Measurements from ENCODE around the gene PPM1H. TPM values are rescaled to one million over a fixed set of nuclear protein-coding genes. Genes with fewer than 3 reads are reported as not detected.

PPM1H gene
- total and polyA plus RNA-seq, 11 donors = 1.3 to 9.6 (median 4.9) TPM

GRCh38 chr12:62827855-62828254, 107.1 kb downstream of the PPM1H start:
- 60 to 88% (median 82%) methylated on average over 2 of the region's 2 CpGs for WGBS, 4 donors
- peak in 2 of 4 donors; percentile 24 to 57 for ATAC-seq

GRCh38 chr12:62827042-62827441, 107.9 kb downstream of the PPM1H start:
- 91 to 99% (median 97%) methylated on average over 2 of the region's 2 CpGs for WGBS, 4 donors
- peak in 1 of 12 donors; percentile 15 for TF ChIP-seq CTCF (IDR thresholded peaks at IDR 0.05)
- no peak for TF ChIP-seq POLR2A (IDR thresholded peaks at IDR 0.05)
- Histone ChIP-seq H3K27ac (no peak overlapping the region), H3K27me3 (no peaks in the 10 kb centered on the region), H3K4me1 (peaks cover 0 to 5% (median 0%) of the 10 kb centered on the region in 12 donors), H3K36me3 (peaks cover 0 to 4% (median 0%) of the 10 kb centered on the region in 9 donors), H3K9me3 (peaks cover 0 to 3% (median 0%) of the 10 kb centered on the region in 12 donors), H3K4me3 (no peak overlapping the region)
- ATAC-seq = no peak
- intact Hi-C loops (cut with DNase I) = no loop called here
- DNase-seq = no peak

More at GRCh38 chr12:62827855-62828254, 107.1 kb downstream of the PPM1H start:
- intact Hi-C loops (cut with DNase I) = no loop called here
- Histone ChIP-seq H3K27ac (no peak overlapping the region), H3K4me3 (no peak overlapping the region), H3K36me3 (peaks cover 0 to 4% (median 0%) of the 10 kb centered on the region in 9 donors), H3K27me3 (no peaks in the 10 kb centered on the region), H3K4me1 (peaks cover 0 to 5% (median 0%) of the 10 kb centered on the region in 12 donors), H3K9me3 (peaks cover 0 to 3% (median 0%) of the 10 kb centered on the region in 12 donors)
- TF ChIP-seq POLR2A (IDR thresholded peaks at IDR 0.05) = no peak
- TF ChIP-seq CTCF (IDR thresholded peaks at IDR 0.05) = no peak
- no peak for DNase-seq

- intact Hi-C loops (cut with DNase I) = loop anchor here in 8 of 10 donors (1.0 to 10.0 kb wide), 7 partner anchors 115 to 250 kb away; partner anchors contain the start of gene PPM1H (in 2 of the 8)
- H3K4me3 ChIP-seq = peak overlapping the region in 10 of 12 donors; percentile 11 to 49 (median 32)
- H3K27ac ChIP-seq = peak overlapping the region in 11 of 12 donors; percentile 1 to 85 (median 57)
- no peaks in the 10 kb centered on the region for H3K36me3 ChIP-seq
- no peaks in the 10 kb centered on the region for H3K27me3 ChIP-seq
- WGBS, 4 donors = 36 to 46% (median 40%) methylated on average over 9 of the region's 9 CpGs
- peak in 7 of 12 donors; percentile 10 to 48 (median 26) for TF ChIP-seq CTCF (IDR thresholded peaks at IDR 0.05)
- no peak for TF ChIP-seq POLR2A (IDR thresholded peaks at IDR 0.05)
- peak; percentile 75 to 91 (median 78) for ATAC-seq
- no peaks in the 10 kb centered on the region for H3K9me3 ChIP-seq
- peak in 2 of 5 donors; percentile 37 to 40 for DNase-seq
- peaks cover 0 to 17% (median 9%) of the 10 kb centered on the region in 12 donors for H3K4me1 ChIP-seq
These were observed 117.2 kb downstream of the PPM1H start for GRCh38 chr12:62817556-62818271.

GRCh38 chr12:62814243-62814642, 120.7 kb downstream of the PPM1H start:
- intact Hi-C loops (cut with DNase I) = loop anchor here in 8 of 10 donors (5.0 to 10.0 kb wide), 7 partner anchors 118 to 377 kb away; partner anchors contain the start of gene PPM1H (in 2 of the 8)
- DNase-seq = no peak
- Histone ChIP-seq H3K9me3 (no peaks in the 10 kb centered on the region), H3K27me3 (no peaks in the 10 kb centered on the region), H3K27ac (no peak overlapping the region), H3K4me1 (peaks cover 0 to 17% (median 9%) of the 10 kb centered on the region in 12 donors), H3K36me3 (no peaks in the 10 kb centered on the region), H3K4me3 (no peak overlapping the region)
- 92 to 99% (median 96%) methylated on average over 3 of the region's 3 CpGs for WGBS, 4 donors
- no peak for TF ChIP-seq CTCF (IDR thresholded peaks at IDR 0.05)
- no peak for TF ChIP-seq POLR2A (IDR thresholded peaks at IDR 0.05)
- ATAC-seq = no peak

Measured in heart left ventricle (tissue), 16 donors.